HG02981 (cell line): ENCODE data around the gene PLEKHB2.
A peak's percentile ranks its signal among the peaks of the same experiment; 100 is the strongest.
"Not testable (repeated sequence)": the region's sequence is repeated elsewhere in the genome, so short reads cannot be mapped to it uniquely, and the experiment has no call there.

Source experiments
- ATAC-seq: cut with Tn5 transposase; IDR thresholded peaks from one replicate; pipeline ENCODE4 v1.9.1; 2021; ENCODE audit warnings: mild to moderate bottlenecking, moderate library complexity; ENCODE audit not compliant: unreplicated experiment

Gene PLEKHB2

DNA sequence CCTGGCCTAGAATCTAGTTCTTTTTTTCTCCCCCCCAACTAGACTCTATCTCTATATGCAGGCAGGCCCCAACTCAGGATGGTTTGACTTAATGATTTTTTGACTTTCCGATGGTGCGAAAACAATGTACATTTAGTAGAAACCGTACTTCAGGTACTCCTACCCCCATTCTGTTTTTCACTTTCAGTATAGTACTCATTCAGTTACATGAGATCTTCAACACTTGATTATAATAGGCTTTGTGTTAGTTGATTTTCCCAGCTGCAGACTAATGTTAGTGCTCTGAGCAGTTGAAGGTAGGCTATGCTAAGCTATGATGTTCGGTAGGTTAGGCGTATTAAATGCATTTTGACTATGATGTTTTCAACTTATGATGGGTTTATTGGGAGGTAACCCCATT, 37.7 kb downstream of the PLEKHB2 start:
- no peak for ATAC-seq

DNA sequence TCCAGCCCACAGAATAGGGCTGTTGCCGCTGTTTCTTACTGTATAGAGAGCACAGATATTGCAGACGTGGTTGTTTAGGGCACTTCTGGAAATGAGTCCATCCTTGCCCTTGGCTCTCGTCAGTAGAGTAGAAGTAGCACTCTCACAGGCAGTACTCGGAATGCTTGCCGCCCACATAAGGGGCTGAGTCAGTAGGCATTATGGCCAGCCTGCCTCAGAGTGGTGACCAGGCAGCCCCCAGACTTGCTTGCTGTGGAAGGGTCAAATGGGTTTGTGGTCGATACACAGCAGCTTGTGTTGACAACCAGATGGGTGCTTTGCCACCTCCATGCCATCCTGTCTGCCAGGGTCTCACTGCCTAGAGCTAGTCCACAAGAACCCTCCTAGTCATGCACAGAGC, 38.7 kb downstream of the PLEKHB2 start:
- ATAC-seq: no peak

DNA sequence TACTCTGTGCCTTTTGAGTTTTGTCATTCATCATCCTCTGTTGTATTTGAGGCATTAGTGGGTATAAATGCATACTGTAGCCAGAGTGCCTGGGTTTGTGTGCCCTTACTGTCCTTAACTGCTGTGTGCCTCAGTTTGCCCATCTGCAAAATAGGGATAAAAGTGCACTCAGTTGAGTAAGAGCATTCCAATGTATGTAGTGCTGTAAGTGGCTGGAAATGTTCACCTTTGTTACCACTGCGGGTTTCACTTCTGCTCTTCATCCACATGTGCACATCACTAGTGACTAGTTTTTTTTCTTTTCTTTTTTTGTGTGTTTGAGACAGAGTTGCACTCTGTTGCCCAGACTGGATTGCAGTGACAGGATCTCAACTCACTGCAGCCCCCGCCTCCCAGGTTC, 39.9 kb downstream of the PLEKHB2 start:
- no peak for ATAC-seq

DNA sequence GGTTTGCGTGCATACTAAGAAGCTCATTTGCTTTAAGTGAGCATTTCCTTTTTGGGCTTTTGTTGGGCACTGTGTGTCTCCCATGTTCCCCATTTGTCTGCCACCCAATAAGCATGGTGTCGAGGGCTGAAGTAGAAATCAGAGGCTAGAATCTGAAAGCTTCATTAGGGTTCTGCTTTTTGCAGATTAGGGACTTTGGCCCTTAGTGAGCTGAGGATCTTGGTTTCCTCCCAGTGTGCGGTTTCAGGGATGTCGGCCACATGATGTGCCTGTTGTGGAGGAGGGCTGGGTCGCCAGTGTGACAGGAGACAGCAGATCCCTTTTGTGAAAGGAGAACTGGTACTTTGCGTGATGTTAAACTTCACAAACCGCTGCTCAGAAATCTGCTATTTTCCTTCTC, 41.1 kb downstream of the PLEKHB2 start:
- ATAC-seq: no peak

DNA sequence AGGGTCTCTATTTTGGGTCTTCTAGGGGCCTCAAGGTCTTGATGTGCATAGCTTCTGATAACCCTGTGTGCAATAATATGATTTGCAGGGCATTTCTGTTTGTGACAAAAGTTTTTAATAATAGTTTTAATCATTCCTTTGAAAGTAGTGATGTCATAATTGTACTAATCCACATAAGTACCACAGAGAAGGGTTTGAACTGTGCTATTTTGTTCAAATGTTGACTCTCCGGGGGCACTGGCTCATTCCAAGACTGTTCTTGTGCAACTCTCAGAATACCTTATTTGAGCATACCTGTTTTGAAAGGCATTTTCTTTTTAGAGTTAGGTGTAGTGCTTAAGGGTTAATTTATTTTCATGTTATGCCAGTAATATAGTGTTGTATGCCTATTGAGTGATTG, 41.6 kb downstream of the PLEKHB2 start:
- no peak for ATAC-seq

DNA sequence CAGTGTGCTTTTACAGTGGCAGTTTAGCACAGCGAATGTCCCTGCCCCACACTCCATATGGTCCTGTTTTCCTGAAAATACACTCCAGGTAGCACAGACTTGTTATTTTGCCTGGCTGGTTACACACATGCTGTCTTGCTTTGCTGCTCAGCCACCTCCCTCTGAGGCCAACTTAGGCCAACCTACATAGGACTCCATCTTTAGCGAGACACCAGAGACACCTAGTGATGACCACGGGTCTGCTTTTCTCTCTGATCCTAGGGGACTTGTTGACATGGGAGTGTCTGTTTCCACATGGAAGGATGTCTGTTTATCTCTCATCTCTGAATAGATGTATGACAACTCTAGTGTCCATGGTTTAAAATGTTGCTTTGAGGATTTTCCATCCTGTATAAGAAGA, 43.3 kb downstream of the PLEKHB2 start:
- no peak for ATAC-seq

DNA sequence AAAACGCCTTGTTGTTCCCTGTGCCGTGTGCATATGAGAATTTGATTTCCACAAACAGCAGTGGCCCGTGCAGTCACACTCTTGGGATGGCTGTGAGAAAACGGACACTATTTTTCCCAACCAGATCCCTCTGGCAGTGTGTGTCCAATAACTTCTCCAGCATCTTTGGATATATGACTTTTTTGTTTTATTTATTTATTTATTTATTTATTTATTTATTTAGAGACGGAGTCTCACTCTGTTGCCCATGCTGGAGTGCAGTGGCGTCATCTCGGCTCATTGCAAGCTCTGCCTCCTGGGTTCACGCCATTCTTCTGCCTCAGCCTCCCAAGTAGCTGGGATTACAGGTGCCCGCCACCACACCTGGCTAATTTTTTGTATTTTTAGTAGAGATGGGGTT, 45.0 kb downstream of the PLEKHB2 start:
- ATAC-seq: not testable (repeated sequence)

DNA sequence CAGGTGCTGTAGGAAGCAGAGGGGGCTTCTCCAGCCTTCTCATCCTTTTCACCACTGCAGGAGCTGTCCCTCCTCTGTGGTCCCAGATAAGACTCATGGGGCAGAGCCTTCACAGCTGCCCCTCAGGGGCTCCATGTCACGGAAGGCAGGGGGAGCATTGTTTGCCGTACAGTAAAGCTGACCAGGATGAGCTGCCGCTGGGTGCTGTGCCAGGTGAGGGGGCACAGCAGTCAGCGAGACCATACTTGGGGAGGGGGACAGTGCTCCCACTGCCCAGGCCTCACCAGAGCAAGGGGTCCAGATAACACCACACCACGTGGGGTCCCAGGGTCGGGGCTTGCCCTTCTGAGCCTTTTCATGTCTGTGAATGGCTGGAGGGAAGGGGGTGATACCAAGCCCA, 46.3 kb downstream of the PLEKHB2 start:
- ATAC-seq: no peak

DNA sequence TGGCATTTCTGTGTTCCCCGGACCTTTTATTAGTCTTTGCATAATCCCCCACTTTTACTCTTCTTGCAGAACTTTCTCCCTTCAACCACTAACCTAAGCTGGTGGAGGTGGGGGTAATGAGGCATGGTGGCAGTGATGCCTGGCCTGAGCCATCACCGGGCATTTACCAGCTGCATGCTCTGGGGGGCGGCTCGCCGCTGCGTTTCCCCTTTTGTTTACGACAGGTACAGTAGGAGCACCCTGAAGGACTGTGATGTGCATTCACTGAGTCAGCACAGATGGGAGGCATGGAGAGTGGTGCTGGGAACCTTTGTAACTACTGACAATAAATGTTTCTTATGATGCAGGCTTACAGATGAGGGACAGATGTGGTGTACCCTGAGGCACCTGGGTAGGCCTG, 46.9 kb downstream of the PLEKHB2 start:
- no peak for ATAC-seq

DNA sequence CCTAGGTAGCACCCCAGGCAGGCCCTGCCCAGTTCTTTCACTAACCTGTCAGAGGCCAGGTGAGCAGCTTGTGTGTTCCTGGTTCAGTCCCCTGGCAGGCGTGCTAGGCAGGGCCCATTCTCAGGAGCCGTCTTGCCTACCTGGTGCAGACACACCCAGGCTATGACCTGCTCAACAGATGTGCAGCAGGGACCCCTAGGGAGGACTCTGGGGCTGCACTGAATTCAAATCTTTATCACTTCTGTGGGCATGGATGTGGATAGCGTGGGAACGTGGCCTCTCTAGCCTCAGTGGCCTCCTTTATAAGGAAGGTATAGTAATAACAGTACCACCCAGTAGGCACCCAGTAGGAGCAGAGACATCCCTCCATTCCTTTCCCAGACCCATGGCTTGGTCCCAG, 48.4 kb downstream of the PLEKHB2 start:
- no peak for ATAC-seq

DNA sequence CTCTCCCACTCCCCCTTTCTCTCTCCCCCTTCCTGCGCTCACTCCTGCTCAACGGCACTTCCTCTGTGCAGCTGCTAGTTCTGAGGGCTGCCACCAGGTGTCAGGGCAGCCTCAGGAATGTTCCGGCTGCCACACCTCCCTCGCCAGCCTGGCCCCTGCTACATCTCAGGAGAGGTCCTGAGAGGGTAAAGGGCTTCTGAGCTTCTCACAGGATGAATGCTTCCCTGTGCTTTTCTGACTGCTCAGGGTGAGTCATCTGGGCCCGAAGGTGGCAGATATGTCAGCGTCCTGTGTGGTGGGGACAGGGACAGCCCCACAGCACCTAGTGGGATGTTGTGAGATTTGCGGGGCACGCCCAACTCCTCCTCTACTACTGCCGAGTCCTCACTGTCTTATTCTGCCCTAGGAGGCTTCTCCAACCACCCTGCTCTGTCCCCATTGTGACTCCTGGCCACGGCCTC, 49.0 kb downstream of the PLEKHB2 start:
- ATAC-seq: peak; percentile 86

DNA sequence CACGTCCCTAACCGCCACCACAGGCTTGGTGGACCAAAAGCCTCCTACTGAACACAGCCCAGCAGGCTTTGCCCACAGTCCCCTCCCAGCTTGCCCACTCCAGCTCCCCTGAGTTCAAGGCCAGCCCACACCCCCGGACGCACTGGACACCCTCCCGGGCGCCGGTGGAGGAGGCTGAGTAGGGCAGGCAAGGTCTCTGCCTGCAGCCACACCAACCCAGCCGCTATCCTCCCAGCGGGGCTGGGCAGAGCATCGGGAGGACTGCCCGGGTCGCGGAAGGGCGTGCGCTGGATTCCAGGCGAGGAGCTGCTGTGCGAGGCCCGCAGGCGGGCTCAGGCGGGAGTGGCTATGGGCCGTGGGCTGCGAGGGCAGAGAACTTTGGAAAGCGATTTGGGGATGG, 49.5 kb downstream of the PLEKHB2 start:
- ATAC-seq: no peak

DNA sequence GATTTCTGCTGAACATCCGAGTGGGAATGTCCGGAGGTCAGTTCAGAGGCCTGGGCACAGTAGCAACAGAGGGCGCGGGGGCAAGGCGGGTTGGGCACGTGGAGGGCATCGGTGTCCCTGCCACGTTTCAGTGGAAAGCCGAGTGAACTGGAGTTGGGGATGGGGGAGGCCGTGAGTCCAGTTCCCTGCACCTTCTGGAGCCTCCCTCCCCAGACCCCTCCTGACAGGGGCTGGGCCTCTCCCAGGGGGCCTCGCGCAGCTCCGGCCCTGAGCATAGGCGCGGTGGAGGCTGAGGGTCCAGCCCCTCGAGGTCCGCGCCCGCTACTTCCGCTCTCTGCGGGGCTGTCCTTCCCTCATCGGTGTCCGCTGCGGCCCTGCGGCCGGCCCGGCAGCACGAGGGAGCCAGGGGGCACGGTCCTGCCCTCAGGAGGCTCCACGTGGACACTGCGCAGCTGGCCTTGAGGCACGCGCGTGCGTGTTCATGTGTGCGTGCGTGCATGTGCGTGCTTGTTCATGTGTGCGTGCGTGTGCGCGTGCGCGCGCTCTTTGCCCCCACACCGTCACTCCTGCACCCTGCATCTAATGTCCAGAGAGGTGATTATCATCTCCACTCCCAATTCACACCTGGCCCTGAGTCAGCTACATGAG, 50.2 kb downstream of the PLEKHB2 start:
- ATAC-seq: no peak

DNA sequence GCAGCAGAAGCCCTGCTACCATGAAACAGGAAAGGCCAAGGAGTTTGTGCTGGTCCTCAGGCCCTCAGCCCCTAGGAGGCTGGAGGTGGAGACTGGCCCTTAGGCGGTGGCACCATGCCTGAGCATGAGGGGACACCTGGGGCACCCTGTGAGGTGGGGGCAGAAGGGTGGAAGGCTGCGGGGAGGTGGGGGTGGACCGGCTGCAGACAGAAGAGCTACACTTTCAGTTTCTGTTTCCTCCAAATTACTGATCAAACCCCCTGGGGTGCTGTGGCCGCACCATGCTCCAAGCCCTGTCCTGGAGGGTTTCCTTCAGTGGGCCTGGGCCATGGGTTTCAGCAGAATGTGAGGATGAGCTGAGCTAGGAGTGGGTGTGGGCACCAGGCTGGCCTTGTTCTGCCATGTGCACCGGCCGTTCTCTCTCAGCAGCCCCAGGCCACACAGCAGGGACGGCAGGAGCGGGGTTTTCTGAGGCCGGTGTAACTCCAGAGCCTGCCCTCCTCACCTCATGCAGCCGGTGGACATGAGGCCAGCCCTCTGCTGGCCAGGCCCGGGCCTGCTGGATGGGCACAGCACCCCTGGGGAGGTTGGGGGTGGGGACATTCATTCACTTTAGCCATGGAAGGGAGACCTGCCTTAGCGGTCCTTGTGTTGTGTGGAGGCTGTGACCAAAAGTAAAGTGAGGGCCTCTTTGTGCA, 51.5 kb downstream of the PLEKHB2 start:
- peak; percentile 44 for ATAC-seq

DNA sequence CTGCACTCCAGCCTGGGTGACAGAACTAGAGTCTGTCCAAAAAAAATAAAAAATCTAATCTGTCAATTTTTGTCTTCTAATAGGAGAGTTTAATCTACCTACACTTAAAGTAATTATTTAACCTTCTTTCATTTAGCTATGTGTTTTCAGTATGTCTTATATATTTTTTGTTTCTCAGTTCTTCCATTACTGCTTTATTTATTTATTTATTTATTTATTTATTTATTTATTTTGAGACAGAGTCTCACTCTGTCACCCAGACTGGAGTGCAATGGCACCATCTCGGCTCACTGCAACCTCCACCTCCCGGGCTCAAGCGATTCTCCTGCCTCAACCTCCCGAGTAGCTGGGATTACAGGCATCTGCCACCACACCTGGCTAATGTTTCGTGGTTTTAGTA, 60.4 kb downstream of the PLEKHB2 start:
- ATAC-seq: not testable (repeated sequence)

DNA sequence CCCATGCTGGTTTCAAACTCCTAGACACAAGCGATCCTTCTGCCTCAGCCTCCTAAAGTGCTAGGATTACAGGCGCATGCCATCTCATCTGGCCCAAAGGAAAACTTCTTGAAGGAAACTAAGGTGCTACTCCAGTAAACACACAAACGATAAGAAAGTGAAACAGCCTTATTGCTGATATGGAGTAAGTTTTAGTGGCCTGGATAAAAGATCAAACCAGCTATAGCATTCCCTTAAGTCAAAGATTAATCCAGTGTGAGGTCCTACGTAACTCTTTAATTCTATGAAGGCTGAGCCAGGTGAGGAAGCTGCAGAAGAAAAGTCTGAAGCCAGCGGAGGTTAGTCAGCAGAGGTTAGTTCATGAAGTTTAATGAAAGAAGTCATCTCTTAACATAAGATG, 63.4 kb downstream of the PLEKHB2 start:
- no peak for ATAC-seq

DNA sequence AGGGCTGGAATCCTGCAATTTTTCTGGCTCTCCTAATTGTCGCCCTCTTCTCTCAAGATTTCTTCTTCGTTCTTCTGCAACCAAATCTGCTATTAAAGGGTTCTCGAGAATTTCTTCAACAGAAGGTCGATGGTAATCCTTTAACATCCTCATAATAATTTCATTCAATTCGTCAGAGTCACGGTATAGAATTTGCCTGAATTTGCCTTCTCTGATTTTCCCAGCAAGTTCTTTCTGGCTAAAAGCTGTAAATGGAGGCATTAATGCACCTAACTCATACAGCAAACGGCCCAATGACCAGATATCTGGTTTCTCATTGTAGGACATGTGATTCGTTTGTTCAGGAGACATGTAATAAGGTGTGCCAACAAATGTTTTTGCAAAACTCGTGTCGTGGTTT, 72.9 kb downstream of the PLEKHB2 start:
- ATAC-seq: not testable (repeated sequence)

DNA sequence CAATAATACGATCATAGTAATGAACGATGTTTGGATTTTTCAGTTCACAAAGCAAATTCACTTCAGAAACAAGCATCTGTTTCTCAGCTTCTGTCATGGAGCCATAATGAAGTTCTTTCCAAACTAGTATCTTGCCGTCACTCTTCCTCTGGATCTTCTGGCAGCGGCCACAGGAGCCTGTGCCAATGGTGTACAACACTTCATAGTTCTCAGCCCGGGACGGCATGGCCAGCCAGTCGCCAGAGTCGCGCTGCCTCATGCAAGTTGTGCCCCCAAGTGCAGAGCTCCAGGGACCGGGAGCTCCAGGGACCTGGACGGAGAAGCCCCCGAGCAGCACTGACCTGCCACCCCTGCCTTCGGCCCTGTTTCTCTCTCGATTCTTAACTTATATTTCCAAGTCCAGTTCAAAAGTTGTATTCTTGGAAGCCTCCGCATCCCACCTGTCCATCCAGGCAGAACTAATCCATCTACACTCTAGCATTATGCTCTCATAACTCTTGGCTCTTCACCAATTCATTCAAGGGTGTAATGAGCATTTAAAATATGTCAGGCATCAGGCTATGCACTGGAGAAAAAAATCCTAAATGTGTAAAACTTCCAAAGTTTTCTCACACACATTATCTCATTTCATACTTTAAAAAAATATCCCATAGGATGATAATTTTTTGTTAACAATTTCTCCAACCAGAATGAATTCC, 73.7 kb downstream of the PLEKHB2 start:
- ATAC-seq: not testable (repeated sequence)

DNA sequence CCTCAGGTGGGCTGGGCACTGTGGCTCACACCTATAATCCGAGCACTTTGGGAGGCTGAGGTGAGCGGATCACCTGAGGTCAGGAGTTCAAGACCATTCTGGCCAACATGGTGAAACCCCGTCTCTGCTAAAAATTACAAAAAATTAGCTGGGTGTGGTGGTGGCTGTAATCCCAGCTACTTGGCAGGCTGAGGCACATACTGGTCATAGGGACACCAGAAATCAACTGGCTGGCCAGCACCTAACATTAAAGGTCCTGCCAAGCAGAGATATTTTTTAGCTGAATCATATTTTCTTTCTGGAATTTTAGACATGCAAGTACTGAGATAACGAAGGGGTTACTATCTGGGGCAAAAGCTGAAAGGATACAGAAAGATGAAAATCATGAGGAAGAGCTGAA, 76.3 kb downstream of the PLEKHB2 start:
- ATAC-seq: not testable (repeated sequence)

DNA sequence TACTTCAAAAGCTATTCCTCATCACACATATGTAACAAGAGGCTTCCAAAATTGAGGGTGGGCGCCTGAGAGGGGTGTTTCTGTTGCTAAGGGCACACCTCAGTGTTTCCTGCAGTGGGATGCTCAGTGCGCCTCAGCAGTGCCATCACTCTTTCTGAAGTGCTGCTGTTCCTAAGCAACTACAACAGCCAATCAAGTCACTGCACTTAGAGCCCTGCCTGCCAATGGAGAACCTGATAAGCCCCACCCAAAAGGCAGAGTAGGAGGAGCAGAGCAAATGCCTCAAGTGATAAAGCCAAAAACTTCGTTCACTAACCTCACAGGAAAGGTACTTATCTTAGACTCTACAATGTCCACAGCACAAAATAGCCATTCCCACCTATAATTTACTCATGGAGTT, 88.3 kb downstream of the PLEKHB2 start:
- ATAC-seq: not testable (repeated sequence)

DNA sequence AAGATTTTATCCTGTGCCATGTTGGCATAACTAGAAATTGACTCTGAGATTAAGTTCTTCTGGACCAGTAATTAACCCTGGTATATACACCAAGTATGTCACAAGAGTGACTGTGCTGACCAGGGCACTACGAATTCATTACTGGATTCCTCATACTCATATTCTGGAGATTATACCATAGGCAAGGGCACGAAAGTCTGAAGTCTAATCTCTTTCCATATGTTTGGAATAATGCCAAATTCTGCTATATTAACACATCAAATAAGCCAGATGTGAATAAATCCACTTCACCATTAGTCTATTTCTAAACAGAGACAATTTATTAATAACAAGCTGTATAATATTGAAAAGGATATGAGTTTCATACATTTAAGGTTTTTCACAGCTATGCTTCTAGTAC, 91.0 kb downstream of the PLEKHB2 start:
- not testable (repeated sequence) for ATAC-seq
